Endothelial cell of umbilical vein (primary cell): ENCODE data around the gene MTA1. TPM values are rescaled to one million over a fixed set of nuclear protein-coding genes. Genes with fewer than 3 reads are reported as not detected.

Source experiments
- BruUV-seq: library from RNA; stranded (reverse); fragments of 400-500 nt; replicated peaks from 2 replicates; lab custom pipeline; 2021; lab: Mats Ljungman, UMichigan
- CTCF ChIA-PET: fragments of 300-600, 350-600 bp; sonication (Branson Sonifier 250); formaldehyde crosslinking; loops from one replicate; lab custom pipeline; 2021; ENCODE audit warnings: antibody characterized with exemption, inconsistent platforms; lab: Charles Lee
- POLR2A ChIA-PET: fragments of 300-600, 350-600 bp; sonication (Branson Sonifier 250); formaldehyde crosslinking; loops from one replicate; lab custom pipeline; 2021; ENCODE audit warnings: antibody characterized with exemption, inconsistent platforms; lab: Charles Lee
- DNase-seq: peaks from one replicate; pipeline ENCODE4 v3.0.0-alpha.2; 2011; ENCODE audit warnings: low read depth, low spot score
- FAIRE-seq: peaks from 2 replicates; lab custom pipeline; 2011; peaks lifted over from hg19 to GRCh38; lab: Jason Lieb, UNC
- H2AFZ ChIP-seq: 2 replicates; pipeline ENCODE4 v1.6.0; 2012; ENCODE audit warnings: low read depth, low read length, control low read depth, inconsistent platforms
- H3K27ac ChIP-seq: 2 replicates; pipeline ENCODE4 v1.5.1; 2011; ENCODE audit warnings: low read depth, mild to moderate bottlenecking, control low read depth, low read length, moderate library complexity; ENCODE audit not compliant: insufficient read depth
- H3K27me3 ChIP-seq, 2 experiments: 2 replicates each; pipeline versions ENCODE4 v1.6.0 to v1.6.1; 2011; ENCODE audit warnings: low read length in 2 of 2, mixed read lengths in 1 of 2; ENCODE audit not compliant: control insufficient read depth in 2 of 2, insufficient read depth in 2 of 2
- H3K36me3 ChIP-seq, 2 experiments: 2 replicates in 1 of 2; 3 replicates in 1 of 2; pipeline ENCODE4 v1.5.1; 2011; ENCODE audit warnings: low read length in 2 of 2, mild to moderate bottlenecking in 1 of 2, moderate library complexity in 1 of 2; ENCODE audit not compliant: control insufficient read depth in 2 of 2, insufficient read depth in 2 of 2; ENCODE audit errors: extremely low read depth in 1 of 2
- H3K4me1 ChIP-seq: 3 replicates; pipeline ENCODE4 v1.5.1; 2011; ENCODE audit warnings: mild to moderate bottlenecking, low read length; ENCODE audit not compliant: control insufficient read depth, insufficient read depth; ENCODE audit errors: extremely low read depth
- H3K4me2 ChIP-seq: 2 replicates; pipeline ENCODE4 v1.6.1; 2011; ENCODE audit warnings: low read length, control low read depth, mixed read lengths; ENCODE audit not compliant: insufficient read depth
- H3K4me3 ChIP-seq, 3 experiments: fragments of 200-600 bp in 1 of 3; sonication (generic), shearing (Covaris generic) in 1 of 3; replicated peaks in 1 of 3; 2 replicates each; pipeline ENCODE4 v1.5.1; 2011 to 2016; ENCODE audit warnings: control low read depth in 3 of 3, low read length in 3 of 3, mild to moderate bottlenecking in 2 of 3, inconsistent platforms in 1 of 3, low read depth in 1 of 3, moderate library complexity in 1 of 3; ENCODE audit not compliant: insufficient read depth in 1 of 3
- H3K79me2 ChIP-seq: 2 replicates; pipeline ENCODE4 v1.6.0; 2012; ENCODE audit warnings: low read length, inconsistent platforms; ENCODE audit not compliant: control insufficient read depth, insufficient read depth
- H3K9ac ChIP-seq: replicated peaks from 2 replicates; pipeline ENCODE3; 2011; ENCODE audit warnings: low read length, control low read depth; ENCODE audit not compliant: insufficient read depth; ENCODE audit errors: extremely low read depth
- H3K9me1 ChIP-seq: replicated peaks from 3 replicates; pipeline ENCODE4 v1.6.0; 2011; ENCODE audit warnings: mild to moderate bottlenecking, low read length; ENCODE audit not compliant: control insufficient read depth, insufficient read depth; ENCODE audit errors: extremely low read depth
- H3K9me3 ChIP-seq: replicated peaks from 2 replicates; pipeline ENCODE4 v1.5.1; 2012; ENCODE audit warnings: low read length, inconsistent platforms; ENCODE audit not compliant: control insufficient read depth, insufficient read depth
- H4K20me1 ChIP-seq: replicated peaks from 2 replicates; pipeline ENCODE3; 2011; ENCODE audit warnings: mild to moderate bottlenecking, low read length; ENCODE audit not compliant: control insufficient read depth, insufficient read depth; ENCODE audit errors: extremely low read depth
- EZH2 ChIP-seq: IDR thresholded peaks from 2 replicates; pipeline ENCODE4 v1.6.1; 2012; ENCODE audit warnings: borderline replicate concordance, low read depth, mild to moderate bottlenecking, moderate library complexity, low read length, inconsistent platforms; ENCODE audit not compliant: severe bottlenecking
- FOS ChIP-seq: IDR thresholded peaks from 2 replicates; pipeline ENCODE4 v1.6.1; 2011; ENCODE audit warnings: mild to moderate bottlenecking, low read length, moderate library complexity, borderline replicate concordance; ENCODE audit not compliant: insufficient read depth
- GATA2 ChIP-seq: IDR thresholded peaks from 2 replicates; pipeline ENCODE4 v1.7.0; 2011; ENCODE audit warnings: low read depth, mild to moderate bottlenecking, moderate library complexity, mixed read lengths, low read length; ENCODE audit not compliant: insufficient read length, insufficient read depth
- JUN ChIP-seq: IDR thresholded peaks from 2 replicates; pipeline ENCODE4 v1.6.1; 2011; ENCODE audit warnings: borderline replicate concordance, low read depth; ENCODE audit not compliant: insufficient read length, insufficient read depth
- MYC ChIP-seq: IDR thresholded peaks from one replicate; pipeline ENCODE4 v1.6.1; 2011; ENCODE audit warnings: mild to moderate bottlenecking, low read depth, low read length
- POLR2A ChIP-seq: IDR thresholded peaks from 2 replicates; pipeline ENCODE4 v1.6.1; 2012; ENCODE audit warnings: low read depth, mild to moderate bottlenecking, control low read depth, low read length
- POLR2AphosphoS5 ChIP-seq: IDR thresholded peaks from 2 replicates; pipeline ENCODE4 v1.6.1; 2012; ENCODE audit warnings: low read depth, mild to moderate bottlenecking, control low read depth, low read length, moderate library complexity; ENCODE audit not compliant: insufficient read depth
- dilution Hi-C: fragments of 300-500 bp; cut with MboI; formaldehyde crosslinking; loops from one replicate; pipeline ENCODE4 v1.15.0; 2019; ENCODE audit warnings: low sequenced_read_pairs; ENCODE audit not compliant: extremely low pct_ligation_motif_present
- intact Hi-C: fragments of 100-400 bp; cut with micrococcal nuclease; formaldehyde crosslinking; loops from one replicate; pipeline ENCODE4 v1.10.0; 2022
- polyA plus RNA-seq, 4 experiments: library from polyadenylated mRNA; depleted of rRNA in 3 of 4; stranded (reverse) in 3 of 4; unstranded in 1 of 4; fragments of >200 nt; gene quantifications; 2 replicates each; pipeline versions ENCODE4 v1.2.1 to v1.2.3, GENCODE V29; 2011 to 2012; ENCODE audit warnings: missing spikeins in 1 of 4
- total RNA-seq: library from RNA; stranded (reverse); gene quantifications from 2 replicates; pipeline ENCODE4 v1.2.3, GENCODE V29; 2021
- TF ChIP-seq, protein P1 (sequence below), 2 donors: IDR thresholded peaks; 1 replicate in 1 of 2; 2 replicates in 1 of 2; pipeline ENCODE4 v1.5.1; 2011; ENCODE audit warnings: low read length in 2 of 2, mild to moderate bottlenecking in 2 of 2, moderate library complexity in 2 of 2, control low read depth in 1 of 2, inconsistent platforms in 1 of 2, low read depth in 1 of 2; ENCODE audit not compliant: insufficient read depth in 1 of 2; ENCODE audit errors: extremely low read depth in 1 of 2
- TF ChIP-seq, protein P2 (sequence below): IDR thresholded peaks from 2 replicates; pipeline ENCODE4 v1.6.1; 2011; ENCODE audit not compliant: insufficient read depth, insufficient read length

MTA1 gene
- total and polyA plus RNA-seq, 2 donors (not counting 3 experiments of a cell fraction or from before 2014, with no cell fraction given), result 85.2 to 167 TPM

DNA sequence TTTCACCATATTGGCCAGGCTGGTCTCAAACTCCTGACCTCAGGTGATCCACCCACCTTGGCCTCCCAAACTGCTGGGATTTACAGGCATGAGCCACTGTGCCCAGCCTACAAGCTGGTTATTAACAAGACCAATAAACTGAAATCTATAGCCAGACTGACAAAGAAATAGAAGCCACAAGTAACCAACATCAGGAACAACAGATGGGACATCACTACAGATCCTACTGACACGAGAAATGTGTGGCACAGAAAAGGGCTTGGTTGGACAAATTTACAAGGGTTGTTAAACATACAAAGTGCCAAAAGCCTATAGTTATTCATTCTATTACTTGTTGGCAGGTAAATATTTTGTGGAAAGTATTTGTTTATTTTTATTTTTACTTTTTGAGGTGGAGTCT, 11.6 kb downstream of the MTA1 start:
- TF ChIP-seq, protein P1, sequence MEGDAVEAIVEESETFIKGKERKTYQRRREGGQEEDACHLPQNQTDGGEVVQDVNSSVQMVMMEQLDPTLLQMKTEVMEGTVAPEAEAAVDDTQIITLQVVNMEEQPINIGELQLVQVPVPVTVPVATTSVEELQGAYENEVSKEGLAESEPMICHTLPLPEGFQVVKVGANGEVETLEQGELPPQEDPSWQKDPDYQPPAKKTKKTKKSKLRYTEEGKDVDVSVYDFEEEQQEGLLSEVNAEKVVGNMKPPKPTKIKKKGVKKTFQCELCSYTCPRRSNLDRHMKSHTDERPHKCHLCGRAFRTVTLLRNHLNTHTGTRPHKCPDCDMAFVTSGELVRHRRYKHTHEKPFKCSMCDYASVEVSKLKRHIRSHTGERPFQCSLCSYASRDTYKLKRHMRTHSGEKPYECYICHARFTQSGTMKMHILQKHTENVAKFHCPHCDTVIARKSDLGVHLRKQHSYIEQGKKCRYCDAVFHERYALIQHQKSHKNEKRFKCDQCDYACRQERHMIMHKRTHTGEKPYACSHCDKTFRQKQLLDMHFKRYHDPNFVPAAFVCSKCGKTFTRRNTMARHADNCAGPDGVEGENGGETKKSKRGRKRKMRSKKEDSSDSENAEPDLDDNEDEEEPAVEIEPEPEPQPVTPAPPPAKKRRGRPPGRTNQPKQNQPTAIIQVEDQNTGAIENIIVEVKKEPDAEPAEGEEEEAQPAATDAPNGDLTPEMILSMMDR (IDR thresholded peaks at IDR 0.05; ENCODE audit: extremely low read depth in 1 of 2, insufficient read depth in 1 of 2, low read depth in 1 of 2, low read length in 2 of 2), result no peak
- TF ChIP-seq POLR2AphosphoS5 (no peak), JUN (no peak), EZH2 (no peak)
- ChIA-PET POLR2A (no interaction called here), CTCF (interaction anchor here (1.0 to 4.7 kb wide), 6 partner anchors 10 to 61 kb away, joined by 3 to 23 read pairs (median 9); no protein-coding TSS in a partner anchor)
- H3K9ac ChIP-seq, result peak overlapping the region; percentile 7
- DNase-seq (no peak), FAIRE-seq (peak; percentile 28)
- H4K20me1 ChIP-seq, result peaks cover 2% of the 10 kb centered on the region
- peaks cover 81% of the 10 kb centered on the region for H3K79me2 ChIP-seq
- peak overlapping the region; percentile 86 for H3K27ac ChIP-seq
- H3K4me1 ChIP-seq, result peaks cover 42% of the 10 kb centered on the region
- no peak overlapping the region for H2AFZ ChIP-seq
- peak overlapping the region; percentile 44 for H3K4me2 ChIP-seq
- peaks cover 2 to 8% of the 10 kb centered on the region in 2 experiments for H3K36me3 ChIP-seq
- H3K9me1 ChIP-seq, result no peaks in the 10 kb centered on the region
- H3K9me3 ChIP-seq, result no peaks in the 10 kb centered on the region
- dilution Hi-C loops (no loop called here), intact Hi-C loops (loop anchor here (2.0 to 5.0 kb wide), 2 partner anchors 16 to 34 kb away; partner anchors contain the start of gene TEX22)
- no peaks in the 10 kb centered on the region for H3K27me3 ChIP-seq
- H3K4me3 ChIP-seq, result no peak overlapping the region
- no TSS peak for BruUV-seq

DNA sequence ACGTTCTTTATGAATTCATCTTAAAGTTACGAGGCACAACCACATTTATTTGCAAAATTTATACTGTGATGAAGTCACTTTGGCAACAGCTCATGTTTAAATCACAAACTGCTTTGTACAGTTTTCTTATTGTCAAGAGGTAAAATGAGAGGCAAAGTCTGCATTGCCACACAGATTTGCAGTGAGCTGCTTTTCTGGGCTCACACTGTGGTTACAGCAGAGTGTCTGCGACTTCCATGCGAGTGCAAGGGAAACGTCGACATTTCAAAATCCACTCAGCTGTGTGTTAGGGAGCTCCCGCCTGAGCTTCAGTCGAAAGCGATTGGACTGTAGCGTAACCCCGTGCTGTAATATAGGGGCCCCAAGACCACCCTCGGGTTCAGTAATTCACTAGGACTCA, 13.0 kb downstream of the MTA1 start:
- H3K79me2 ChIP-seq, result peaks cover 81% of the 10 kb centered on the region
- DNase-seq, result no peak
- H3K9me3 ChIP-seq, result no peaks in the 10 kb centered on the region
- H3K9ac ChIP-seq, result no peak overlapping the region
- dilution Hi-C loops (no loop called here), intact Hi-C loops (loop anchor here (5.0 kb wide), 1 partner anchor 35 kb away; the partner anchor contains the start of gene TEX22)
- H3K4me2 ChIP-seq, result no peak overlapping the region
- H3K4me1 ChIP-seq, result peaks cover 44% of the 10 kb centered on the region
- no peak overlapping the region for H3K4me3 ChIP-seq
- TF ChIP-seq, protein P2, sequence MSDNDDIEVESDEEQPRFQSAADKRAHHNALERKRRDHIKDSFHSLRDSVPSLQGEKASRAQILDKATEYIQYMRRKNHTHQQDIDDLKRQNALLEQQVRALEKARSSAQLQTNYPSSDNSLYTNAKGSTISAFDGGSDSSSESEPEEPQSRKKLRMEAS, result no peak
- TF ChIP-seq JUN, result no peak
- no peak for TF ChIP-seq POLR2A
- TF ChIP-seq, protein P1 (IDR thresholded peaks at IDR 0.05; ENCODE audit: extremely low read depth in 1 of 2, insufficient read depth in 1 of 2, low read depth in 1 of 2, low read length in 2 of 2), result no peak
- TF ChIP-seq POLR2AphosphoS5, result no peak
- TF ChIP-seq EZH2, result no peak
- TF ChIP-seq FOS, result no peak
- TF ChIP-seq MYC, result no peak
- TF ChIP-seq GATA2, result no peak
- H3K36me3 ChIP-seq, result peaks cover 2 to 7% of the 10 kb centered on the region in 2 experiments
- no TSS peak for BruUV-seq
- peaks cover 2% of the 10 kb centered on the region for H4K20me1 ChIP-seq
- POLR2A ChIA-PET, result no interaction called here
- CTCF ChIA-PET, result interaction anchor here (4.7 kb wide), 1 partner anchor 48 kb away, joined by 23 read pairs; no protein-coding TSS in a partner anchor
- no peak for FAIRE-seq
- no peaks in the 10 kb centered on the region for H3K27me3 ChIP-seq
- no peak overlapping the region for H3K27ac ChIP-seq
- H2AFZ ChIP-seq, result no peak overlapping the region
- H3K9me1 ChIP-seq, result no peaks in the 10 kb centered on the region
